ENCODE measurements around the gene ETS2.

ETS2 gene

DNA sequence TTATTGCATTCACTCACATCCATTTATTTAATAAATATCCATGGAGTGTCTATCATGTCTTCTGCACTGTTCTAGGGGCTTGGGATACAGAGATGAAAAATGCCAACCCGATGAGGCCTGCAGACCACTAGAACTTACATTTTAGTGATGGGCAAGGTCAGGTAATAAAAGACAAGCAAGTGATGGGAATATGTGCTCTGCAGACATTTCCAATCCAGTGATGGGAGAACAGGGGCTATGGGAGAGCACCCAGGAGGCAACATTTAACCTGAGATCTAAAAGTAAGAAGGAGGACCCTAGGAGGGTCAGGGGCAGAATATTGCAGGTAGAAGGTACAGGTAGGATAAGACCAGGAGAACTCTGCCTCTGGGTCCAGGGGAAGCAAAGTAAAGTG, 53.1 kb downstream of the ETS2 start:
- H3K4me2 ChIP-seq (ENCODE audit: low read length), result no peak overlapping the region

DNA sequence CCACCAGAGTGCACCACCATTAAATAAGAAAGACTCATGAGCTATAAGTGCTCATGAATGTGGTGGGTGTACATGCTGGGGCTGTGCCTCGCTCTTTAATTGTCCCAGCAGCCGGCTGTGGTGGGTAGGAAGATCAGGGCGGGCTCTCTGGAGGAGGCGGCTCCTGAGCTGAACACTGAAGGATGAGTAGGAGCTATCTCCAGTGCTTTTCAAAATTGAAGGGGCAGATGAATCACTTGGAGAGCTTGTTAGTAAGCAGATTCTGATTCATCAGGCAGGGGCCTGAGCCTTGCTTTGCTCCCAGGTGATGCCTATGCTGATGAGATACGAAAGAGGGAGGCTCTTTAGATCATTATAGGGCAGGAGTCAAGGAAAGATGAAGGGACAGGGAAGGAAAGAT, 54.1 kb downstream of the ETS2 start:
- Histone ChIP-seq H4K8ac (ENCODE audit: low read depth, low read length) (no peak overlapping the region), H3K79me2 (ENCODE audit: control insufficient read depth, insufficient read depth, low read length) (no peaks in the 10 kb centered on the region), H3K36me3 (ENCODE audit: control insufficient read depth, insufficient read depth, low read length) (no peaks in the 10 kb centered on the region), H3K9ac (ENCODE audit: low read length) (no peak overlapping the region), H3K27me3 (ENCODE audit: insufficient read depth, low read length, poor library complexity) (no peaks in the 10 kb centered on the region), H3K56ac (ENCODE audit: low read length) (no peak overlapping the region), H2BK5ac (ENCODE audit: low read length) (no peak overlapping the region), H3K23ac (ENCODE audit: low read length) (no peak overlapping the region), H2BK120ac (ENCODE audit: low read depth, low read length) (no peak overlapping the region), H3K27ac (ENCODE audit: low read depth, low read length) (no peak overlapping the region), H2AK5ac (ENCODE audit: low read length) (no peak overlapping the region), H3K79me1 (ENCODE audit: low read length) (no peaks in the 10 kb centered on the region), H2BK15ac (replicated peaks; ENCODE audit: low read depth) (no peak overlapping the region), H3K18ac (ENCODE audit: low read length) (no peak overlapping the region), H4K5ac (ENCODE audit: low read length) (no peak overlapping the region), H3K4me1 (ENCODE audit: control insufficient read depth, low read depth, low read length) (no peaks in the 10 kb centered on the region), H3K4me2 (ENCODE audit: low read length) (no peak overlapping the region), H3K4ac (ENCODE audit: low read depth, low read length) (no peak overlapping the region), H3K4me3 (ENCODE audit: low read length) (no peak overlapping the region)
- DNase-seq, result no peak
- WGBS (ENCODE audit: extremely low coverage, insufficient coverage, low lambda C conversion rate), result no CpG with 5 or more reads among the region's 5 CpGs

More for the DNA sequence above, 53.1 kb downstream of the ETS2 start:
- Histone ChIP-seq H4K5ac (ENCODE audit: low read length) (no peak overlapping the region), H3K4me3 (ENCODE audit: low read length) (no peak overlapping the region), H3K79me2 (ENCODE audit: control insufficient read depth, insufficient read depth, low read length) (no peaks in the 10 kb centered on the region), H3K27ac (ENCODE audit: low read depth, low read length) (no peak overlapping the region), H3K79me1 (ENCODE audit: low read length) (no peaks in the 10 kb centered on the region), H3K56ac (ENCODE audit: low read length) (no peak overlapping the region), H4K8ac (ENCODE audit: low read depth, low read length) (no peak overlapping the region), H3K27me3 (ENCODE audit: insufficient read depth, low read length, poor library complexity) (no peaks in the 10 kb centered on the region), H3K9ac (ENCODE audit: low read length) (no peak overlapping the region), H2BK5ac (ENCODE audit: low read length) (no peak overlapping the region), H3K4me1 (ENCODE audit: control insufficient read depth, low read depth, low read length) (no peaks in the 10 kb centered on the region), H3K23ac (ENCODE audit: low read length) (no peak overlapping the region), H2BK120ac (ENCODE audit: low read depth, low read length) (no peak overlapping the region), H2BK15ac (replicated peaks; ENCODE audit: low read depth) (no peak overlapping the region), H3K4ac (ENCODE audit: low read depth, low read length) (no peak overlapping the region), H3K18ac (ENCODE audit: low read length) (no peak overlapping the region), H3K36me3 (ENCODE audit: control insufficient read depth, insufficient read depth, low read length) (no peaks in the 10 kb centered on the region), H2AK5ac (ENCODE audit: low read length) (no peak overlapping the region)
- no peak for DNase-seq
- WGBS (ENCODE audit: extremely low coverage, insufficient coverage, low lambda C conversion rate), result no CpG with 5 or more reads among the region's 1 CpG

DNA sequence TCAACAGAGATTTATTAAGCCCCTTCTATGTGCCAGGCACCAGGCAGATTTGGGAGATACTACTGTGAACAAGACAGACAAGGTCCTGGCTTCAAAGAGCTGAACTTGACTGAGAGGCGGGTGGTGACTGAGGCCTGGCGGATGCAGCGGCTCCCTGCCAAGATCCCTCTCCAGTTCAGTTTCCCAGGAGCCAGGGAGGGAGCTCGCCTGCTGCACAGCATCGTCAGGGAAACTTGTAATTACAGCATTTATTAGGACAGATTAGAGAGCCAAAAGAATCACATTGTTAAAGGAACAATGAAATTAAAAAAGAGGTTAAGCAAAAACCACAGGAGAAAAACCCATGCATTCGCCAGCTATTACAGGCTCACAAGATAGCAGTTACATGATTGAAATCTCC, 55.3 kb downstream of the ETS2 start:
- H2AK5ac ChIP-seq (ENCODE audit: low read length), result no peak overlapping the region
- H2BK15ac ChIP-seq (replicated peaks; ENCODE audit: low read depth), result no peak overlapping the region
- WGBS (ENCODE audit: extremely low coverage, insufficient coverage, low lambda C conversion rate), result no CpG with 5 or more reads among the region's 6 CpGs
- H2BK120ac ChIP-seq (ENCODE audit: low read depth, low read length), result no peak overlapping the region
- no peak overlapping the region for H3K9ac ChIP-seq (ENCODE audit: low read length)
- H3K56ac ChIP-seq (ENCODE audit: low read length), result no peak overlapping the region
- H3K4me1 ChIP-seq (ENCODE audit: control insufficient read depth, low read depth, low read length), result no peaks in the 10 kb centered on the region
- H3K27ac ChIP-seq (ENCODE audit: low read depth, low read length), result no peak overlapping the region
- no peak overlapping the region for H3K4me2 ChIP-seq (ENCODE audit: low read length)
- no peaks in the 10 kb centered on the region for H3K36me3 ChIP-seq (ENCODE audit: control insufficient read depth, insufficient read depth, low read length)
- H4K8ac ChIP-seq (ENCODE audit: low read depth, low read length), result no peak overlapping the region
- H3K18ac ChIP-seq (ENCODE audit: low read length), result no peak overlapping the region
- no peaks in the 10 kb centered on the region for H3K79me2 ChIP-seq (ENCODE audit: control insufficient read depth, insufficient read depth, low read length)
- no peaks in the 10 kb centered on the region for H3K27me3 ChIP-seq (ENCODE audit: insufficient read depth, low read length, poor library complexity)
- DNase-seq, result no peak
- no peaks in the 10 kb centered on the region for H3K79me1 ChIP-seq (ENCODE audit: low read length)
- H3K4me3 ChIP-seq (ENCODE audit: low read length), result no peak overlapping the region
- H2BK5ac ChIP-seq (ENCODE audit: low read length), result no peak overlapping the region
- no peak overlapping the region for H4K5ac ChIP-seq (ENCODE audit: low read length)
- H3K4ac ChIP-seq (ENCODE audit: low read depth, low read length), result no peak overlapping the region
- H3K23ac ChIP-seq (ENCODE audit: low read length), result no peak overlapping the region

DNA sequence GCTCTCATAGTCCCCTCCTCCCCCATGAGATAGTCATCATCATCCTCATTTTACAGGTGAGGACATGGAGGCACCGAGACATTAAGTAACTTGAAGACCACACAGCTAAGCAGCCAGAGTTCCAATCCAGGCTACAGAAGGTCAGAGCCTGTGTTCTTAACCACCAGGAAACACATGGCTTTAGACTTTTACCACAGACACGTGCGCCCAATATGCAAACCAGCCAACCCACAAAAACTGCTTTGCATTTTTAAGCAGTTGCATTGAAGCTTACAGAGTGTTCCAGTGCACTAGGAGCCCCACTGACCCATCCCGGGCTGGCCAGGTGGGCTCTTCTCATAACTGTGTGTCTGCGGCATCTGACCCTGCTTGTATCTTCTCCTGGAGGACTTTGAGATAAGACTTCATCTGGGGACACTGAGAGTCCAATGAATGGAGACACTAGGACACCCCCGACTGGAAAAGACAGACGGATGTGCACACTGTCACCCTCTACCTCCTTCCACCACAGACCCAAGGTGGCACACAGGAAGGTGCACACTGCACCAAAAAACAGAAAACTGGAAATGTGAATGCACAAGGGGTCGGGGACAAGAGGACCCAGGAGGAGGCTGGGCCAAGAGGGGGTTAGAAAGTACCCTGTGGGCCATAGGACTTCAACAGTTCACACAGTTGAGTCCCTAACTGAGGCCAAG, 56.4 kb downstream of the ETS2 start:
- H4K8ac ChIP-seq (ENCODE audit: low read depth, low read length), result no peak overlapping the region
- no peak overlapping the region for H2BK15ac ChIP-seq (replicated peaks; ENCODE audit: low read depth)
- H3K27ac ChIP-seq (ENCODE audit: low read depth, low read length), result no peak overlapping the region
- H3K9ac ChIP-seq (ENCODE audit: low read length), result no peak overlapping the region
- no peak overlapping the region for H2BK5ac ChIP-seq (ENCODE audit: low read length)
- H3K23ac ChIP-seq (ENCODE audit: low read length), result no peak overlapping the region
- H3K56ac ChIP-seq (ENCODE audit: low read length), result no peak overlapping the region
- no peak overlapping the region for H3K4ac ChIP-seq (ENCODE audit: low read depth, low read length)
- H2BK120ac ChIP-seq (ENCODE audit: low read depth, low read length), result no peak overlapping the region
- H3K4me2 ChIP-seq (ENCODE audit: low read length), result no peak overlapping the region
- no peaks in the 10 kb centered on the region for H3K4me1 ChIP-seq (ENCODE audit: control insufficient read depth, low read depth, low read length)
- no peaks in the 10 kb centered on the region for H3K27me3 ChIP-seq (ENCODE audit: insufficient read depth, low read length, poor library complexity)
- H3K79me1 ChIP-seq (ENCODE audit: low read length), result no peaks in the 10 kb centered on the region
- no peak overlapping the region for H3K18ac ChIP-seq (ENCODE audit: low read length)
- H4K5ac ChIP-seq (ENCODE audit: low read length), result no peak overlapping the region
- H3K36me3 ChIP-seq (ENCODE audit: control insufficient read depth, insufficient read depth, low read length), result no peaks in the 10 kb centered on the region
- DNase-seq, result no peak
- WGBS (ENCODE audit: extremely low coverage, insufficient coverage, low lambda C conversion rate), result no CpG with 5 or more reads among the region's 8 CpGs
- H2AK5ac ChIP-seq (ENCODE audit: low read length), result no peak overlapping the region
- no peak overlapping the region for H3K4me3 ChIP-seq (ENCODE audit: low read length)
- H3K79me2 ChIP-seq (ENCODE audit: control insufficient read depth, insufficient read depth, low read length), result no peaks in the 10 kb centered on the region

DNA sequence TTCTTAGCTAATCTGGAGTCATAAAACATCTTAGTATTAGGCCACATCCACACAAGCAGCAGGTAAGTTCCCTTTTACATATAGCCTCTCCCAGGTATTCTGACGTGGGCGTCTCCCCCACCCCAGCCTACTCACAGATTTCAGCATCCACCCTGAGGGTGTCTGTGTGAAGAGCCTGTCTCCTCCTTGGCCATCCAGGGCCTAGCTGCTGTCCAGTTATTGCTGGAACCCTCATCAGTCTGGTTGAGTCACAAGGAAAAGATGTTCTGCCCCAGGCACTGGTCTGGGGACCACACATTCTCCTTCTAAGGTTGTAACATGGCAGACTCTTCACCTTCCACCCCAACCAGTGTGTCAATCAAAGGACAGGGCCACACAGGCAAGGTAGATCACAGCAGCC, 57.6 kb downstream of the ETS2 start:
- Histone ChIP-seq H3K27me3 (ENCODE audit: insufficient read depth, low read length, poor library complexity) (no peaks in the 10 kb centered on the region), H3K18ac (ENCODE audit: low read length) (no peak overlapping the region), H3K36me3 (ENCODE audit: control insufficient read depth, insufficient read depth, low read length) (no peaks in the 10 kb centered on the region), H3K27ac (ENCODE audit: low read depth, low read length) (no peak overlapping the region), H2BK120ac (ENCODE audit: low read depth, low read length) (no peak overlapping the region), H3K79me2 (ENCODE audit: control insufficient read depth, insufficient read depth, low read length) (no peaks in the 10 kb centered on the region), H2BK5ac (ENCODE audit: low read length) (no peak overlapping the region), H3K9ac (ENCODE audit: low read length) (no peak overlapping the region), H3K4me3 (ENCODE audit: low read length) (no peak overlapping the region), H2AK5ac (ENCODE audit: low read length) (no peak overlapping the region), H3K4me2 (ENCODE audit: low read length) (no peak overlapping the region), H3K4me1 (ENCODE audit: control insufficient read depth, low read depth, low read length) (no peaks in the 10 kb centered on the region), H4K8ac (ENCODE audit: low read depth, low read length) (no peak overlapping the region), H2BK15ac (replicated peaks; ENCODE audit: low read depth) (no peak overlapping the region), H3K23ac (ENCODE audit: low read length) (no peak overlapping the region), H4K5ac (ENCODE audit: low read length) (no peak overlapping the region), H3K56ac (ENCODE audit: low read length) (no peak overlapping the region), H3K79me1 (ENCODE audit: low read length) (no peaks in the 10 kb centered on the region), H3K4ac (ENCODE audit: low read depth, low read length) (no peak overlapping the region)
- WGBS (ENCODE audit: extremely low coverage, insufficient coverage, low lambda C conversion rate), result no CpG with 5 or more reads among the region's 2 CpGs
- DNase-seq, result no peak

DNA sequence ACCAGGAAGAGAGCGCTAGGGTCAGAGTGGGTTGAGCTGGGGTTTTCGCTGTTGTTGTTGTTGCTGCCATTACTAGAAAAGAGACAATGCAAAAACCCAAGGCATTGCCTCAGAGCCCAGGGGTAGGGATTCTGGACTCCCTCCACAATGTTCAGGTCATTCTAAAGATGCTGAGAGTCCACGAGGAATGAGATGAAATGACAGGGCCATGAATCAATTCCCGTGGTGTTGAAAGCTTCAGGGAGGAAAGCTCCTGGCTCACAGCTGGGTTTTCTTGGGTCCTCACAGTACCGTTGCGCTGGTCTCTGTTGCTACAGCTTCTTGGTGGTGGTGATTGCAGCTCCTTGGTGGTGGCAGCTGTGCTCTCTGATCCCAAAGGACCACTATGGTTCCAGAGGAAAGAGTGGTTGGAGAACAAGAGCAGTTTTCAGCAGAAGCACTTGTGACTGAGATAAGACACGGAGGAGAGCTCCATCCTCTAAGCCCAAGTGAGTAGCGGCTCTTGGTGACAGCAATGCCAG, 58.2 kb downstream of the ETS2 start:
- Histone ChIP-seq H4K5ac (ENCODE audit: low read length) (no peak overlapping the region), H4K8ac (ENCODE audit: low read depth, low read length) (no peak overlapping the region), H3K56ac (ENCODE audit: low read length) (no peak overlapping the region), H3K9ac (ENCODE audit: low read length) (no peak overlapping the region), H3K27me3 (ENCODE audit: insufficient read depth, low read length, poor library complexity) (no peaks in the 10 kb centered on the region), H3K4me2 (ENCODE audit: low read length) (no peak overlapping the region), H3K4ac (ENCODE audit: low read depth, low read length) (no peak overlapping the region), H3K4me3 (ENCODE audit: low read length) (no peak overlapping the region), H3K79me1 (ENCODE audit: low read length) (no peaks in the 10 kb centered on the region), H3K4me1 (ENCODE audit: control insufficient read depth, low read depth, low read length) (no peaks in the 10 kb centered on the region), H2BK15ac (replicated peaks; ENCODE audit: low read depth) (no peak overlapping the region), H2BK120ac (ENCODE audit: low read depth, low read length) (no peak overlapping the region), H2AK5ac (ENCODE audit: low read length) (no peak overlapping the region), H3K23ac (ENCODE audit: low read length) (no peak overlapping the region), H3K36me3 (ENCODE audit: control insufficient read depth, insufficient read depth, low read length) (no peaks in the 10 kb centered on the region), H3K27ac (ENCODE audit: low read depth, low read length) (no peak overlapping the region), H2BK5ac (ENCODE audit: low read length) (no peak overlapping the region), H3K18ac (ENCODE audit: low read length) (no peak overlapping the region), H3K79me2 (ENCODE audit: control insufficient read depth, insufficient read depth, low read length) (no peaks in the 10 kb centered on the region)
- DNase-seq, result no peak
- WGBS (ENCODE audit: extremely low coverage, insufficient coverage, low lambda C conversion rate), result no CpG with 5 or more reads among the region's 8 CpGs

Data from mesendoderm (in vitro differentiated cells).